Measurements from ENCODE around the gene METTL9. TPM values are rescaled to one million over a fixed set of nuclear protein-coding genes. Genes with fewer than 3 reads are reported as not detected.

Gene METTL9
- total RNA-seq: 134 and 138 TPM in 2 replicates

DNA sequence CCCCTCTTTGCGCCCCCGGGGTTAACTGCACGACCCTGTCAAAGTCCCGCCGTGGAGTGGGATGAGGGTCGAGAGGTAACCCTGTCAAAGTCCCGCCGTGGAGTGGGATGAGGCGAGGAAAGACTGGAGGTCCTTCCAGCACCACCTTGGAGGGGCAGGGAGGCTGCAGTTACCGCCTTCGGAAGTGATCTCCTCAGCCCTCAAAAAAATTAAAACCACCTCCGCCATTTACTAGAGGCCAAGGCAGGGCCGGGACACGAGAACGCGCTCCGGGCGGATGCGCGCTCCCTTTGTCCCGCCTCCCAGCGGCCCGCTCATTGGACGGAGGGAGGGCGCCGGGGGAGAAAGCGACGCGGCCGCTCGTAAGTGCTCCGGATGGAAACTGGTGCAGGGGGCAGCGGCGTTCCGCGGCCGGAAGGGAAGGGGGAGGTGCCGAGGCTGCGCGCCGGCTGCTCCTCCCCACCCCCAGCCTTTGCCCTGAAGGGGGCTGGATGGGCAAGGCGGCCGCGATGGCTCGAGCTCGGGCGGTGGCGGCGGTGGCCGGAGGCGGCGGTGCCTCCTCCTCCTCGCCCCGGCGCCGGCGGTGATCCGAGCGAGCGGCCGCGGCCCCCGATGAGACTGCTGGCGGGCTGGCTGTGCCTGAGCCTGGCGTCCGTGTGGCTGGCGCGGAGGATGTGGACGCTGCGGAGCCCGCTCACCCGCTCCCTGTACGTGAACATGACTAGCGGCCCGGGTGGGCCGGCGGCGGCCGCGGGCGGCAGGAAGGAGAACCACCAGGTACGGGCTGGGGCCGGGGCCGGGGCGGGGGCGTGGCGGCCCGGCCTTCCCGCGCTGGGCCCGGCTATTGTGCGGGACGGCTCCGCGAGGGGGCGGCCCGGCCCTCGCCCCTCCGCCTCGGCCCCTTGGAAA, at the start of gene METTL9:
Gene METTL9, plus strand, starts transcription at position 456 of the 909 bp plus-strand sequence. Its CDS starts 157 bp downstream, at position 613.

DNA sequence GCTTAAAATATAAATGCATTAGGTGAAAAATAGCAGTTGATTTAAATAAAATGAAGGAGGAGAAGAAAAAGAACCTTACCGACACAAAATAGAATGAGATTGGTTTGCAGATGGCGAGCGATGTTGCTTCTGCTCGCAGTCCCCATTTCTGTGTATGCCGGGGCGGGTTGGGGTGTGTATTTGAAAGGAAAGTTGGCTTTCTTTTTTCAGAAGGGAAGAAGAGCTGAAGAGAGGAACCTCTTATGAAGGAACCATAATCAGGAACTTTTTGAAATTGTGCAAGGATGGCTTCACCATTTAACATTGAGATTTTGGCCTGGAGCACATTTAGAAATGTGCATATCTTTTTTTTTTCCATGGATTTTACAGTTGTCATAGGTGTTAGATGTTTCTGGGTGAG, 53.1 kb downstream of the METTL9 start, which contains the start of gene IGSF6:
Gene IGSF6, minus strand, starts transcription at position 156 of the 400 bp plus-strand sequence. Its CDS starts 10 bp downstream, at position 146.

DNA sequence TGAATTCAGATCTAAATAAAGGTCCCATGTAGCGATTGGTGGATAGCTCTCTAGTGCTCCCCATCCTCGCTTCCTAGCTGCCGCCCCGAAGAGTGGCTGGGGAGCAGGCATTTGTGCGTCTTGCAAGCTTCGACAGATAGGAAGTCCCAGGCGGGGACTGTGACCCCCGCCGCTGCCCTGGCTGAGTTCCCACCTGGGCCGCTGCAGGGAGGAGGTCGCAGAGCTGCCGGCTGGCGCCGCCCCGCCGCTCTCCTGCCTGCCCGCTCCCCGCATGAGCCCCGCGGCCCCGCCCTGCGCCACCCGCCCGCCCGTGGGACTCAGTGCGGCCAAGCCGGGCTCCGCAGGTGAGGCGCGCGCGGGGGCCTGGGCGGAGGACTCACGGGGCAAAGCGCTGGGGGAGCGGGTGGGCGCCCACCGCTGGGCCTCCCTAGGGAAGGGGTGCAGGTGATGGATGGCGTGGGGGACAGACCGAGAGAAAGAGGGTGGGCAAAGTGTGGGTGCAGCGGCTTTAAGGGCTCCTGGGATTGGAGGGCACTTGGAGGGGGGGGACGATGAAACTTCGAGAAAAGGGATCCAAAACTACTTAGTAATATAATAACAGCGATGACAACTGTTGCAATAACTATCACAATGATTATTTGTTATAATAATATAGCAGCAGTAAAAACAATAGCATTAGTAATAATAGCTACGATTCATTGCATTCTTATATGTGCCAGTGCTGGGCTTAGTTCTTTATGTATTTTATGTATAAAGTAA, 64.7 kb downstream of the METTL9 start, which contains the start of gene OTOA:
Gene OTOA, plus strand, starts transcription at position 80 of the 759 bp plus-strand sequence. CDS start 14,547 bp downstream, outside the sequence.

Small RNAs within 50 kb of the gene (small RNA-seq; reads per million reads assigned to genes)
- gene RF00478: not detected
- gene RNU6-1005P: 0.71 reads per million, percentile 8 among the genes with 10 or more reads in this experiment
- gene RNU6-196P: not detected

Other genes with a start within 250 kb of the METTL9 start
- not detected in 2 replicates for gene IGSF6, start 53.0 kb downstream of the METTL9 start, total RNA-seq
- 0.16 and 0.36 TPM in 2 replicates for gene OTOA, start 64.4 kb downstream of the METTL9 start, total RNA-seq

Measured in hair follicle dermal papilla cell (primary cell).